ENCODE measurements around the gene B3GNT3.

DNA sequence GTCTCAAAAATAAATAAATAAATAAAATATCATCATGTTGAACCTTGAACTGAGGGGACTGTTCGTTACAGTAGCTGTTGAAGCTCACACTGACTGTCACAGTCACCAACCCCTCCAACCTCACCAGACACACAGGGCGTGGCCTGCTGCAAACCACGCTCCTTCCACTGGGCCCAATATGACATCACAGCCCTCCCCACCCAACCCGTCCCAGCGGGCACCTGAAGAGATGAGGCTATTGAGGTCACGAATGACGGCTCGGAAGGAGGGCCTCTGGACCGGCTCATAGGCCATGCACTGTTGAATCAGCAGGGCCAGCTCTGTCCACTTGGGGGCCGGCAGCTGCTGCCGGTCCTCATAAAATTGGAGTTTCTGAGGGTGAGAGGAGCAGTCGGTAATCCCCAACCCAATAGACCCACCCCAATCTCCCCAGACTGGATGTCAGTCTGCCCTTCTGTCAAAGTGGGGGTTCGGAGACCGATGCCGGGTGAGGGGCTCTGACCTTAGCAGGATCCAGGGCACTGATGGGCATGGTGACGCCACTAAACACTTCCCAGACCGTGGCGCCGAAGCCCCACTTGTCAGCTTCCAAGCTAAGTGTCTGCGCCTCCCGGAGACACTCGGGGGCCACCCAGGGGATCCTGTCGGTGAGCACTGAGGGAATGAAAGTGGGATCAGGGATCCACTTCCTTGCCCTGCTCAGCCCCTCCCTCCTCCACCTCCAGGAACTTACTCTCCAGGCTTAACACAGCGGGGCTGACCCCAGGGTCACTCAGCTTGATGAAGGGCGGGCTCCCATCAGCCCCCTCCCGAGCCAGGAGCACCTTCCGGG, 39.6 kb downstream of the B3GNT3 start:
- TF ChIP-seq EZH2 (IDR thresholded peaks at IDR 0.05; ENCODE audit: insufficient read depth, low read length) = no peak
- TF ChIP-seq, protein P1, sequence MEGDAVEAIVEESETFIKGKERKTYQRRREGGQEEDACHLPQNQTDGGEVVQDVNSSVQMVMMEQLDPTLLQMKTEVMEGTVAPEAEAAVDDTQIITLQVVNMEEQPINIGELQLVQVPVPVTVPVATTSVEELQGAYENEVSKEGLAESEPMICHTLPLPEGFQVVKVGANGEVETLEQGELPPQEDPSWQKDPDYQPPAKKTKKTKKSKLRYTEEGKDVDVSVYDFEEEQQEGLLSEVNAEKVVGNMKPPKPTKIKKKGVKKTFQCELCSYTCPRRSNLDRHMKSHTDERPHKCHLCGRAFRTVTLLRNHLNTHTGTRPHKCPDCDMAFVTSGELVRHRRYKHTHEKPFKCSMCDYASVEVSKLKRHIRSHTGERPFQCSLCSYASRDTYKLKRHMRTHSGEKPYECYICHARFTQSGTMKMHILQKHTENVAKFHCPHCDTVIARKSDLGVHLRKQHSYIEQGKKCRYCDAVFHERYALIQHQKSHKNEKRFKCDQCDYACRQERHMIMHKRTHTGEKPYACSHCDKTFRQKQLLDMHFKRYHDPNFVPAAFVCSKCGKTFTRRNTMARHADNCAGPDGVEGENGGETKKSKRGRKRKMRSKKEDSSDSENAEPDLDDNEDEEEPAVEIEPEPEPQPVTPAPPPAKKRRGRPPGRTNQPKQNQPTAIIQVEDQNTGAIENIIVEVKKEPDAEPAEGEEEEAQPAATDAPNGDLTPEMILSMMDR (IDR thresholded peaks at IDR 0.05; ENCODE audit: insufficient read depth, low read depth, low read length) = no peak

All from astrocyte (in vitro differentiated cells and primary cell).